Nephron (organoid): ENCODE data around the gene CNNM3.

ENCODE experiments used
- H3K27ac Mint-ChIP-seq, 3 experiments: 2 replicates each; pipeline ENCODE4 v1.8.0; 2020; ENCODE audit warnings: mixed read lengths in 3 of 3, mild to moderate bottlenecking in 2 of 3, moderate library complexity in 1 of 3
- H3K27me3 Mint-ChIP-seq: 2 replicates; pipeline ENCODE4 v1.8.0; 2021; ENCODE audit warnings: low read depth, mild to moderate bottlenecking, moderate library complexity, mixed read lengths
- H3K36me3 Mint-ChIP-seq: 2 replicates; pipeline ENCODE4 v1.8.0; 2020; ENCODE audit warnings: low read depth, mixed read lengths
- H3K4me1 Mint-ChIP-seq: 2 replicates; pipeline ENCODE4 v1.8.0; 2020; ENCODE audit warnings: mixed read lengths
- H3K4me3 Mint-ChIP-seq, 3 experiments: 2 replicates each; pipeline ENCODE4 v1.8.0; 2020; ENCODE audit warnings: mild to moderate bottlenecking in 3 of 3, mixed read lengths in 3 of 3, moderate library complexity in 2 of 3
- H3K9me3 Mint-ChIP-seq: 2 replicates; pipeline ENCODE4 v1.8.0; 2020; ENCODE audit warnings: mixed read lengths
- TF ChIP-seq, protein P1 (sequence below), 3 experiments: fragments of 200-600 bp; sonication (generic); IDR thresholded peaks; one replicate each; pipeline ENCODE4 v1.5.0; 2021; ENCODE audit warnings: antibody characterized with exemption in 3 of 3; ENCODE audit not compliant: unreplicated experiment in 3 of 3

Gene CNNM3

DNA sequence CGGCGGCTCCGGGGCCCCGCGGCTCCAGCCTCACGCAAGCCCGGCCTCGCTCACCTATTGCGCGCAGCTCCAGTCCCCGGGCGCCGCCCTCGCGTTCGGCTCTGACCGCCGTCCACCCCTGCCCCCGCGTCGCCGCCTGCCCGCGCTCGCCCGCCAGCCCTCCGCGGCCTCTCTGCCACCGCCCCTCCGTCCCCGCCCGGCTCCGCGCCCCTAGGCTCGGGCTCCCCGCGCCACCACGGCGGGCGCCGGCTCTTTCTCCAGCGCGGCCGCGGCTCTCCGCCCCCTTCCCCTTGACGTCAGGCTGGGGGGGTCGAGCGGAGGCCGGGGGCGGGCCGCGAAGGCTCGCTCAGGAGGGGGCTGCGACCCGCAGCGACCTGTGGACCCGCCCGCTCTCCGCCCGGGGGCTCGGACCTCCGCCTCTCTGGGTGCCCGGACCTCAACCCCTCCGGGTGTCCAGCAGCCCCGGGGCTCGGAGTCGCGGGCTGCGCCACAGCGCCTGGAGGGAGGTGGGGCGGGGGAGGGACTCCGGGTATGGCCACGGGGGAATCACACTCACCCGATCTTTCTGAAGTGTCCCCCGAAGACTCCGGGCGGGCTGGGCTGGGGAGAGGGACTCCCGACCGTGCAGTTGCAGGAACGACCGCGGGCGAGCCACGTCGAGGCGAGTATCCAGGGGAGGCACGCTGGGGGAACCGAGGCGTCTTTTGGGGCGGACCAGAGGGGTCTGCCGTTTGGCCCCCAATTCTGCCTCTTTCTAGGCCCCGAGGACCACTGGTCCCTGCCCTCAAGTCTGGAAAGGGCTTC lies 54.0 kb downstream of the CNNM3 start, which contains the start of gene SEMA4C:
TSS of gene SEMA4C (minus strand) at position 259 of the 804 bp plus-strand sequence. CDS start 2,194 bp downstream, outside the sequence.
- Mint-ChIP-seq H3K4me3 (peak within 1 kb of the TSS; percentile 88 to 94 (median 92)), H3K36me3 (peaks cover 10% of the 10 kb centered on the region), H3K27ac (peak within 1 kb of the TSS; percentile 94 to 95 (median 94)), H3K9me3 (no peaks in the 10 kb centered on the region), H3K4me1 (peaks cover 33% of the 10 kb centered on the region), H3K27me3 (peaks cover 4% of the 10 kb centered on the region)
- TF ChIP-seq, protein P1, sequence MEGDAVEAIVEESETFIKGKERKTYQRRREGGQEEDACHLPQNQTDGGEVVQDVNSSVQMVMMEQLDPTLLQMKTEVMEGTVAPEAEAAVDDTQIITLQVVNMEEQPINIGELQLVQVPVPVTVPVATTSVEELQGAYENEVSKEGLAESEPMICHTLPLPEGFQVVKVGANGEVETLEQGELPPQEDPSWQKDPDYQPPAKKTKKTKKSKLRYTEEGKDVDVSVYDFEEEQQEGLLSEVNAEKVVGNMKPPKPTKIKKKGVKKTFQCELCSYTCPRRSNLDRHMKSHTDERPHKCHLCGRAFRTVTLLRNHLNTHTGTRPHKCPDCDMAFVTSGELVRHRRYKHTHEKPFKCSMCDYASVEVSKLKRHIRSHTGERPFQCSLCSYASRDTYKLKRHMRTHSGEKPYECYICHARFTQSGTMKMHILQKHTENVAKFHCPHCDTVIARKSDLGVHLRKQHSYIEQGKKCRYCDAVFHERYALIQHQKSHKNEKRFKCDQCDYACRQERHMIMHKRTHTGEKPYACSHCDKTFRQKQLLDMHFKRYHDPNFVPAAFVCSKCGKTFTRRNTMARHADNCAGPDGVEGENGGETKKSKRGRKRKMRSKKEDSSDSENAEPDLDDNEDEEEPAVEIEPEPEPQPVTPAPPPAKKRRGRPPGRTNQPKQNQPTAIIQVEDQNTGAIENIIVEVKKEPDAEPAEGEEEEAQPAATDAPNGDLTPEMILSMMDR (IDR thresholded peaks at IDR 0.05; ENCODE audit: unreplicated experiment in 3 of 3), result no peak

DNA sequence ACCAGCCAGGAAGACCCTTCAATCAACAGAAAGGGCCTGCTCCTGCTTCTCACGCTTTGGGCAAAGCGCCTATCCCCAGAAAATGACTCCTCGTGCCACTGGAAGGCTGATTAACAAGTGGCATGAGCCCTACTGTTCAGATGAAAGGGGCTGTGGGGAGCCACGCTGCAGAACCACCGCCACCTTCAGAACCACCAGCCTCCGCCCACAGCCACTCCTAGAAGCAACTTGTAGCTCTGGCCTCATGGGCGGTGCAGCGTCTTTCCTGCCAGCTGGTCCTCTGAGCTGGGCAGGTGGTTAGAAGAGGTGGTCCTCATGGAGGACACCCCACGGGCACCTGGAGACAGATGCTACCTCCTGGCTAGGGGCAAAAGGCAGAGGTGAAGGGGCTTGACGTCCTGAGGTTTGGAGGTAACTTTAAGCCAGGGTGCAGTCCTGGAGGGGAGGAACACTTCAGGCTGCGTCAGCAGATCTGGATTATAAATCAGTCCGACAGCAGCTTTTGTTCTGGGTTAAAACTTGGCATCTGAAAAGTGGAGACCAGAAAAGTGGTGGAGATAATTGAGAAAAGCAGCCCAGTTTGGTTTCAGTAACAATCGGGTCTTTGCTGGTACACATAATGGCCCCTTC lies 54.7 kb downstream of the CNNM3 start:
- Mint-ChIP-seq H3K4me3 (peak overlapping the region; percentile 86 to 94 (median 88)), H3K27me3 (peaks cover 4% of the 10 kb centered on the region), H3K36me3 (peaks cover 6% of the 10 kb centered on the region), H3K27ac (peak overlapping the region; percentile 94 to 95 (median 94)), H3K9me3 (no peaks in the 10 kb centered on the region), H3K4me1 (peaks cover 37% of the 10 kb centered on the region)
- TF ChIP-seq, protein P1 (IDR thresholded peaks at IDR 0.05; ENCODE audit: unreplicated experiment in 3 of 3), result no peak

DNA sequence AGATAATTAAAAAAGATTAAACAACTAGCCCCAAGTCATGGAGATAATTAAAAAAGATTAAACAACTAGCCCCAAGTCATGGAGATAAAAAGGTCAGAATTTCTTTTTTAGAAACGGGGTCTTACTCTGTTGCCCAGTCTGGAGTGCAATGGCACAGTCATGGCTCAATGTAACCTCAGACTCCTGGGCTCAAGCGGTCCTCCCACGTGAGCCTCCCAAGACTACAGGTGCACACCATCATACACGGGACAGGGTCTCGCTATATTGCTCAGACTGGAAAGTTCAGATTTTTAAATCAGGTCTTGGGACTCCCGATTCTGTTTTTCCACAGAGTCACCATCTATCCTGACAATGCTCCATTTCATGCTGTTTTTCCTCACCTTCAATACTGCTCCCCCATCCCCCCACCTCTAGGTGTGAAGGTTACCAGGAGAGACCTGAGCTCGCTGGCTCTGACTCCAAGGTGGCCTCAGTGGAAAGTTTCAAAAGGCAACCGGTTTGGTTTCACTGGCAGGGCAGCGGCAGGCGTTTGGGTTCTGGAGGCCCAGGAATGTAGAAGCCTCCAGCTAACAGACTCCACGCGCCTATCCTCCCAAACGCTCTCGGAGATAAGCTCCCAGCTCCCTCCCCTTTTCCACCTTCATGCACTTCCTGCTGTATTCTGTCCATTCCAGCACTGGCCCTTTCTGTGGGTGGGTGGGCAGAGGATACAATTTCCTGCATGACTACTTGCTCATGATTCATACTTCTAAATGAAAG lies 56.7 kb downstream of the CNNM3 start:
- TF ChIP-seq, protein P1 (IDR thresholded peaks at IDR 0.05; ENCODE audit: unreplicated experiment in 3 of 3), result no peak
- peaks cover 4% of the 10 kb centered on the region for H3K27me3 Mint-ChIP-seq
- H3K9me3 Mint-ChIP-seq, result no peaks in the 10 kb centered on the region
- peak overlapping the region; percentile 62 to 83 (median 74) for H3K27ac Mint-ChIP-seq
- H3K36me3 Mint-ChIP-seq, result no peaks in the 10 kb centered on the region
- peaks cover 40% of the 10 kb centered on the region for H3K4me1 Mint-ChIP-seq
- peak overlapping the region; percentile 59 to 81 (median 74) for H3K4me3 Mint-ChIP-seq

DNA sequence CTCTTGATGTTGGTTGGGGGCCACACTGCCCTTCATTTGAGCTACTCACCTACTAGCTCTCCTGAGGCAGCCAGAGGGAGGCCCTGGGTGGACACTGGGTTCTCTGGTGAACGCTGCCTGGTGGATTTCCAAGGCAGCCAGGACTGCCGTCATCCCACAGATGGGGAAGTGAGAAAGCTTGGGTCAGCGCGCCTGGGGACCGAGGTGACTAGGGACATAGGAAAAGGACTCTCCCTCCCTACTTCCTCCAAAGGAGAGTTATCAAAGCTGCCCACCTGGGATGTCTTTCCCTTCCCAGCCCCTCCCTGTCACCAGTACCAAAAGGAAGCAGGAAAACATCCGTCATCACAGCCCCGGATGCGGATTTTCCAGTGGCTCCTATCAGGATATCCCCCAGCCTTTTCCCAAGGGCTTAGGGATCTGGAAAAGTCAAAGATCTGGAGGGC lies 57.6 kb downstream of the CNNM3 start:
- Mint-ChIP-seq H3K9me3 (no peaks in the 10 kb centered on the region), H3K27ac (peak overlapping the region in 2 of 3 experiments; percentile 74 to 83), H3K36me3 (no peaks in the 10 kb centered on the region), H3K4me1 (peaks cover 47% of the 10 kb centered on the region), H3K27me3 (peaks cover 4% of the 10 kb centered on the region), H3K4me3 (no peak overlapping the region)
- TF ChIP-seq, protein P1 (IDR thresholded peaks at IDR 0.05; ENCODE audit: unreplicated experiment in 3 of 3), result no peak

DNA sequence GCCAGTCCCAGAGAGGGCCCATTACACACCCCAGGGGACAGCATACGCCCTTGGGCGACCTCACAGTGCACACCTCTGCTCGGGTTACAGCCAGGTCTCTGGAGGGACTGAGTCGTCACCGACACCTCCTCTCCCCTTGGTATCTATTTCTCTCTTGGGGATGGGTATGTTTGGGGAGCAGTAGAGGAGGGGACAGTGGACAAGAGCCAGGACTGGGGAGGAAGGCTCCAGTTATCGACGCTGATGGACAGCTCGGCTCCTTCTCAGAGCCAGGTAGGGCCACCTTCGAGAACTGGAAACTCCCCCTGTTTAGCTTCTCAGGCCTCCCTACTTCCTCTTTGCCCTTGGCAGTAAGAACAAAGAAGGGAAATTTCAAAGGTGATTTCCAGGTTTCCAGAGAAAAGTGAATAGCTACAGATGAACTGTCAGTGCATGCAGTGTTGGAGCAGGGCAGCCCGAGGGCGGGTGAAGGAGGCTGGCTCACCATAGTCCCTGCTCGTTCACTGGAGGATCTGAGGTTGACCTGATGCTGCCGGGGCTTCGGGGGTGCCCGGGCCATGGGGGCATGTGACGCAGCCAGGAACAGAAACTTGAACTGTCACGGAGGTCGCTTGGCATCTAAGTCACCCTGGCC lies 58.2 kb downstream of the CNNM3 start:
- Mint-ChIP-seq H3K27me3 (peaks cover 4% of the 10 kb centered on the region), H3K4me1 (peaks cover 52% of the 10 kb centered on the region), H3K27ac (peak overlapping the region; percentile 37 to 83 (median 74)), H3K9me3 (no peaks in the 10 kb centered on the region), H3K4me3 (peak overlapping the region in 2 of 3 experiments; percentile 36 to 39), H3K36me3 (no peaks in the 10 kb centered on the region)
- TF ChIP-seq, protein P1 (IDR thresholded peaks at IDR 0.05; ENCODE audit: unreplicated experiment in 3 of 3), result no peak
